NT2/D1 (cell line): ENCODE results near the gene ZDHHC8.

Source experiments
- DNase-seq: peaks from one replicate; pipeline ENCODE4 v3.0.0-alpha.2; 2011; ENCODE audit warnings: low read depth, low spot score
- H3K27me3 ChIP-seq: 2 replicates; pipeline ENCODE4 v1.6.0; 2011; ENCODE audit warnings: mild to moderate bottlenecking; ENCODE audit not compliant: insufficient read length, insufficient read depth
- H3K36me3 ChIP-seq: 2 replicates; pipeline ENCODE4 v1.6.1; 2011; ENCODE audit warnings: mild to moderate bottlenecking, low read length, mixed read lengths; ENCODE audit not compliant: insufficient read depth, insufficient read length
- H3K4me1 ChIP-seq: 2 replicates; pipeline ENCODE4 v1.5.1; 2011; ENCODE audit not compliant: insufficient read depth, insufficient read length
- H3K4me3 ChIP-seq: 2 replicates; pipeline ENCODE4 v1.5.1; 2011; ENCODE audit warnings: low read depth; ENCODE audit not compliant: insufficient read length
- H3K9ac ChIP-seq: 2 replicates; pipeline ENCODE4 v1.6.0; 2011; ENCODE audit warnings: low read depth; ENCODE audit not compliant: insufficient read length
- H3K9me3 ChIP-seq: 2 replicates; pipeline ENCODE4 v1.5.1; 2011; ENCODE audit warnings: mild to moderate bottlenecking, low read length; ENCODE audit not compliant: insufficient read depth
- SUZ12 ChIP-seq: IDR thresholded peaks from 2 replicates; pipeline ENCODE4 v1.6.1; 2011; ENCODE audit not compliant: insufficient read length, insufficient read depth; ENCODE audit errors: extremely low read depth
- YY1 ChIP-seq: IDR thresholded peaks from 2 replicates; pipeline ENCODE4 v1.6.1; 2011; ENCODE audit not compliant: insufficient read length, insufficient read depth
- ZNF274 ChIP-seq: IDR thresholded peaks from 2 replicates; pipeline ENCODE4 v1.6.1; 2011; ENCODE audit warnings: mild to moderate bottlenecking, low read depth, low read length

Gene ZDHHC8

DNA sequence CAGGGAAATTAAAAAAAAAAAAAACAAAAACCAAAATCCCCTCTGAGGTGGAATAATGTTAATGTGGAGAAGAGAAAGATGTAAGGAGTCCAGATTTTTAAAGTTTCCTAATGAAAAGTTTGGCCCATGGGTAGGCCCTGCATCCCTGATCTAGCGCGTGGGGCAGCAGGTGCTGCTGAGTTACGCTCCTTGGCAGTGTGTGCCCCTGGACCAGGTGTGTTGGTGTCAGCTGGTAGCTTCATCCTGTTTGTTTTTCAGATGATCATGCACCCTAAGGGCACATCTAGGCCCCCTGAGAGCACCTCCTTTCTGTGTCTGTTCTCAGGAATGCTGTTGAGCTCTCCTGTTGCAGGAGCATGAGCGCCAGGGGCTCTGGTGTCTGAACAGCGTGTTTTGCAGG, 44.8 kb upstream of the ZDHHC8 start:
- DNase-seq: no peak
- Histone ChIP-seq H3K4me1 (peaks cover 5% of the 10 kb centered on the region), H3K36me3 (peaks cover 87% of the 10 kb centered on the region), H3K27me3 (no peaks in the 10 kb centered on the region), H3K9me3 (no peaks in the 10 kb centered on the region), H3K9ac (no peak overlapping the region), H3K4me3 (no peak overlapping the region)
- TF ChIP-seq YY1 (no peak), ZNF274 (no peak), SUZ12 (no peak)

- no peaks in the 10 kb centered on the region for H3K9me3 ChIP-seq
- H3K4me3 ChIP-seq: no peak overlapping the region
- peaks cover 91% of the 10 kb centered on the region for H3K36me3 ChIP-seq
- no peak for TF ChIP-seq YY1
- TF ChIP-seq SUZ12: no peak
- no peak for TF ChIP-seq ZNF274
- peaks cover 5% of the 10 kb centered on the region for H3K4me1 ChIP-seq
- H3K9ac ChIP-seq: no peak overlapping the region
- no peak for DNase-seq
- no peaks in the 10 kb centered on the region for H3K27me3 ChIP-seq
Observed at GRCh38 chr22:20087319-20088262, 44.0 kb upstream of the ZDHHC8 start.

DNA sequence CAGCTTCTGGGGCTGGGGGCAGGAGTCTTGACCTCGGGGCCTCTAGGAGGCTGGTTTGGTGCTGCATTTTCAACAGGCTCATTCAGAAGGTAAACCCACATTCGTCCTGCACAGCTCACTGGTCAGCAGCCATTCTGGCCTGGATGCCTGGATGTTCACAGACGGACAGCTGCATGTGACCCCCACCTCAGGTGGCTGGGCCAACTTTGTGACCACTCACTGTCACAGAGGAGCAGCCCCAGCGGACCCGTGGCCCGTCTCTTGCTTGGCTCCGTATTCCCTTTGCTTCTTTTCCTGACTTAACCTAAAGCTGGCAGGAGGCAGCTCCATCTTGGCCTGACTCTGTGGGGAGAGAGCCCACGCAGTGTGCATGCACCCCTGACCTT, 43.3 kb upstream of the ZDHHC8 start:
- TF ChIP-seq SUZ12 (no peak), YY1 (no peak), ZNF274 (no peak)
- Histone ChIP-seq H3K4me1 (peaks cover 4% of the 10 kb centered on the region), H3K9me3 (no peaks in the 10 kb centered on the region), H3K36me3 (peaks cover 90% of the 10 kb centered on the region), H3K4me3 (no peak overlapping the region), H3K9ac (no peak overlapping the region), H3K27me3 (no peaks in the 10 kb centered on the region)
- no peak for DNase-seq

DNA sequence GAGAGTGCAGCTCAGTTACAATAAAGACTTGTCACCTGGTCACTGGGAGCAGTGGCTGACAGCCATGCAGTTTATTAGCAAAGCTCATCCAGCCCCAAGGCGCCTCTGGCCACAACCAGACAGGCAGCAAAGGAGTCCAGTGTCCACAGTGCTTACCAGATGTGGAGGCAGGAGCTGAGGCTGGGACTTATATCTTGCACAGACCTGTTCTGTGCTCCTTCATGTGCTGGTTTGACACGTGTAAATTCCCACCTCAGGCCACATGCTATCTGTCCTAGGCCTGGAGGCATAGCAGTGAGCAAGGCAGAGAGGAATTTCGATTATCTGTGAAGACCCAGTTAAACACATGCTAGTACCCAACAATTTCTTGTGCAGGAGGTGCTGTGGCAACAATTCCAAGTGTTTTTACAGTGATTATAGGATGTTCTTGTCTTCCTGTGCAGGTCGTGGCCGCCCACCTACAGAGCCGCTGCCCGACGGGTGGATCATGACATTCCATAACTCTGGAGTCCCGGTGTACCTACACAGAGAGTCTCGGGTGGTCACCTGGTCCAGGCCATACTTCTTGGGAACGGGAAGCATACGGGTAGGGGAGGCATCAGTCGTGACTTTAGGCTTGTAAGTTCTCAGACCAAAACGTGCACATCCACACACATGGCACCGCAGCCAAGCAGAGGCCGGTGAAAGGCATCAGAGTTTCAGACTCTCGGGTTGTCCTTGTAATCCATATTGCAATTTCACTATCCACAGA, 42.2 kb upstream of the ZDHHC8 start:
- H3K27me3 ChIP-seq: no peaks in the 10 kb centered on the region
- H3K36me3 ChIP-seq: peaks cover 94% of the 10 kb centered on the region
- DNase-seq: no peak
- no peak overlapping the region for H3K4me3 ChIP-seq
- no peaks in the 10 kb centered on the region for H3K9me3 ChIP-seq
- TF ChIP-seq ZNF274 (no peak), SUZ12 (no peak), YY1 (no peak)
- no peaks in the 10 kb centered on the region for H3K4me1 ChIP-seq
- no peak overlapping the region for H3K9ac ChIP-seq

- H3K36me3 ChIP-seq: peaks cover 98% of the 10 kb centered on the region
Observed at GRCh38 chr22:20089977-20090729, 41.5 kb upstream of the ZDHHC8 start.

DNA sequence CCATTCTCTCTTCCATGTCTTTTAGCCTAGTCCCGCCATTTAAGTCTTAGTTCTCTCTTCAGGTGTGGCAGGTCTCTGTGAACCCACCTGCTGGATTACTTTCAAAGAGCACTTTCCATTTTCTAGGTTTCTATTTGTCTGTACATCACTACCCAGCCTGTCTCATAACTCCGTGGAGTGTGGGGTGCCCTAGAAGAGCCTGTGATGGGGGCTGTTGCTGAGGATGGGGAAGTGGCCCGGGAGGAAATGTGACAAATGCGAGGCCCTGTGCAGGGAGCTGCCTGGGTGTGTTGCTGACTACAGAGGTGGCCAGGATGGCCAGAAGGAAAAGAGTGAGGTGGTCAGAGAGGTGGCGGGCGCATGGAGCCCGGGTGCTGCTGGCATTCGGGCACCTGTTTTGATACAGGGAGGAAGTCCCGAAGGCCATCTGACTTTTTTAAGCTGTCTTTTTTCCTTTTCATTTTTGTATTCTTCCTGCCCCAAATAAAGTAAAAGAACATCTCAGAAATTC, 40.8 kb upstream of the ZDHHC8 start:
- DNase-seq: no peak
- Histone ChIP-seq H3K9me3 (no peaks in the 10 kb centered on the region), H3K4me3 (no peak overlapping the region), H3K4me1 (no peaks in the 10 kb centered on the region), H3K36me3 (peaks cover 98% of the 10 kb centered on the region), H3K9ac (no peak overlapping the region), H3K27me3 (no peaks in the 10 kb centered on the region)
- TF ChIP-seq SUZ12 (no peak), ZNF274 (no peak), YY1 (no peak)

More at GRCh38 chr22:20089977-20090729, 41.5 kb upstream of the ZDHHC8 start:
- TF ChIP-seq YY1 (no peak), ZNF274 (no peak), SUZ12 (no peak)
- H3K27me3 ChIP-seq: no peaks in the 10 kb centered on the region
- H3K4me1 ChIP-seq: no peaks in the 10 kb centered on the region
- H3K9me3 ChIP-seq: no peaks in the 10 kb centered on the region
- no peak for DNase-seq
- H3K4me3 ChIP-seq: no peak overlapping the region
- no peak overlapping the region for H3K9ac ChIP-seq
